Trophoblast cell (in vitro differentiated cells and primary cell): ENCODE data around the gene CBLC.

Experiments used
- DNase-seq, 2 donors: peaks; one replicate each; pipeline ENCODE4 v3.0.0-alpha.2; 2016
- H2AFZ ChIP-seq: 2 replicates; pipeline ENCODE4 v1.6.1; 2013; ENCODE audit warnings: low read length, moderate library complexity, mild to moderate bottlenecking; ENCODE audit not compliant: insufficient read depth, poor library complexity
- H2AK5ac ChIP-seq: 2 replicates; pipeline ENCODE4 v1.6.1; 2013; ENCODE audit warnings: mild to moderate bottlenecking, low read length
- H2BK120ac ChIP-seq: 2 replicates; pipeline ENCODE4 v1.6.1; 2013; ENCODE audit warnings: low read length, mild to moderate bottlenecking, moderate library complexity; ENCODE audit not compliant: insufficient read depth, poor library complexity
- H2BK12ac ChIP-seq: 2 replicates; pipeline ENCODE4 v1.6.1; 2013; ENCODE audit warnings: mild to moderate bottlenecking, low read length, moderate library complexity
- H2BK5ac ChIP-seq: 2 replicates; pipeline ENCODE4 v1.6.1; 2013; ENCODE audit warnings: low read length, low read depth, moderate library complexity, mild to moderate bottlenecking; ENCODE audit not compliant: poor library complexity
- H3K14ac ChIP-seq: 2 replicates; pipeline ENCODE4 v1.6.1; 2013; ENCODE audit warnings: mild to moderate bottlenecking, low read length
- H3K18ac ChIP-seq: 2 replicates; pipeline ENCODE4 v1.6.1; 2013; ENCODE audit warnings: mild to moderate bottlenecking, low read length
- H3K23ac ChIP-seq: 2 replicates; pipeline ENCODE4 v1.6.1; 2013; ENCODE audit warnings: low read length
- H3K27ac ChIP-seq: 2 replicates; pipeline ENCODE4 v1.5.1; 2013; ENCODE audit warnings: low read depth, mild to moderate bottlenecking, inconsistent platforms, low read length, moderate library complexity
- H3K27me3 ChIP-seq: 2 replicates; pipeline ENCODE4 v1.6.1; 2013; ENCODE audit warnings: inconsistent platforms, mild to moderate bottlenecking, low read length, moderate library complexity; ENCODE audit not compliant: insufficient read depth
- H3K36me3 ChIP-seq, 2 experiments: 1 replicate in 1 of 2; 2 replicates in 1 of 2; pipeline ENCODE4 v1.6.1; 2013; ENCODE audit warnings: low read length in 2 of 2, mild to moderate bottlenecking in 2 of 2, moderate library complexity in 1 of 2; ENCODE audit not compliant: insufficient read depth in 2 of 2, control insufficient read depth in 1 of 2
- H3K4ac ChIP-seq: 2 replicates; pipeline ENCODE4 v1.6.1; 2013; ENCODE audit warnings: low read depth, mild to moderate bottlenecking, low read length, moderate library complexity
- H3K4me1 ChIP-seq, 2 experiments: 1 replicate in 1 of 2; 2 replicates in 1 of 2; pipeline ENCODE4 v1.6.1; 2013; ENCODE audit warnings: low read length in 2 of 2, mild to moderate bottlenecking in 2 of 2, moderate library complexity in 1 of 2; ENCODE audit not compliant: insufficient read depth in 2 of 2, control insufficient read depth in 1 of 2
- H3K4me2 ChIP-seq: 2 replicates; pipeline ENCODE4 v1.6.1; 2013; ENCODE audit warnings: inconsistent platforms, mild to moderate bottlenecking, low read length, moderate library complexity
- H3K4me3 ChIP-seq: 2 replicates; pipeline ENCODE4 v1.5.1; 2013; ENCODE audit warnings: mild to moderate bottlenecking, low read depth, low read length, inconsistent platforms
- H3K79me1 ChIP-seq: one replicate; pipeline ENCODE4 v1.6.1; 2013; ENCODE audit warnings: low read length
- H3K79me2 ChIP-seq: 2 replicates; pipeline ENCODE4 v1.6.1; 2013; ENCODE audit warnings: low read length, mild to moderate bottlenecking; ENCODE audit not compliant: control insufficient read depth, insufficient read depth, poor library complexity
- H3K9ac ChIP-seq: 2 replicates; pipeline ENCODE4 v1.6.1; 2013; ENCODE audit warnings: mild to moderate bottlenecking, low read length
- H3K9me3 ChIP-seq: 2 replicates; pipeline ENCODE4 v1.6.1; 2013; ENCODE audit warnings: low read depth, mild to moderate bottlenecking, control low read depth, inconsistent platforms, low read length; ENCODE audit not compliant: insufficient read depth
- H4K12ac ChIP-seq: 2 replicates; pipeline ENCODE4 v1.6.1; 2013; ENCODE audit warnings: low read depth, mild to moderate bottlenecking, low read length, moderate library complexity
- H4K8ac ChIP-seq: 2 replicates; pipeline ENCODE4 v1.6.1; 2013; ENCODE audit warnings: low read depth, mild to moderate bottlenecking, low read length, moderate library complexity
- H4K91ac ChIP-seq: one replicate; pipeline ENCODE4 v1.6.1; 2013; ENCODE audit warnings: low read depth, mild to moderate bottlenecking, low read length, moderate library complexity
- WGBS: extraction: QIAGEN DNeasy Blood & Tissue Kit; methylation state at CpG from one replicate; pipeline ENCODE4 v1.1.7; 2013; ENCODE audit warnings: missing lambda C conversion rate; ENCODE audit not compliant: insufficient read length, insufficient coverage; ENCODE audit errors: extremely low coverage; 5-methylcytosine and 5-hydroxymethylcytosine counted together

Gene CBLC

DNA sequence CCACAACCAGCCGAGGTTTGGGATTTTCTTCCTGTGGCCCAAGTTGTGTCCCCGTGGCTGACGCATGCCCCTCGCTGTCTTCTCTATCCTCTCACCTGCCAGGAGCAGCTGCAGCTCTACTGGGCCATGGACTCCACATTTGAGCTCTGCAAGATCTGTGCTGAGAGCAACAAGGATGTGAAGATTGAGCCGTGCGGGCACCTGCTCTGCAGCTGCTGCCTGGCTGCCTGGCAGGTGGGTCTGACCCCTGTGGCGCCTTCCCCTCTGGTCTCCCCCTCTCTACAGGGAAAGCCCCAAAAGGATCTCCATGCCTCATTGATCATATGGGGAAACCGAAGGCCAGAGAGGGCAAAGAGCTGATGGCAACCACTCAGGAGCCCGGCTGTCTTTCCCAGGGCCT lies 14.6 kb downstream of the CBLC start:
- Histone ChIP-seq H2BK5ac (no peak overlapping the region), H3K79me1 (no peaks in the 10 kb centered on the region), H3K9me3 (no peaks in the 10 kb centered on the region), H3K23ac (no peak overlapping the region), H3K4ac (no peak overlapping the region), H3K27me3 (no peaks in the 10 kb centered on the region), H3K18ac (no peak overlapping the region), H2BK12ac (no peak overlapping the region), H2AFZ (no peak overlapping the region), H3K4me1 (peaks cover 2 to 10% of the 10 kb centered on the region in 2 experiments), H3K79me2 (no peaks in the 10 kb centered on the region), H3K9ac (no peak overlapping the region), H4K12ac (no peak overlapping the region), H3K36me3 (no peaks in the 10 kb centered on the region), H3K4me3 (no peak overlapping the region), H2BK120ac (no peak overlapping the region), H3K27ac (no peak overlapping the region), H2AK5ac (no peak overlapping the region), H3K4me2 (no peak overlapping the region), H3K14ac (no peak overlapping the region), H4K91ac (no peak overlapping the region), H4K8ac (no peak overlapping the region)
- WGBS, result no CpG with 5 or more reads among the region's 9 CpGs
- DNase-seq, result no peak

DNA sequence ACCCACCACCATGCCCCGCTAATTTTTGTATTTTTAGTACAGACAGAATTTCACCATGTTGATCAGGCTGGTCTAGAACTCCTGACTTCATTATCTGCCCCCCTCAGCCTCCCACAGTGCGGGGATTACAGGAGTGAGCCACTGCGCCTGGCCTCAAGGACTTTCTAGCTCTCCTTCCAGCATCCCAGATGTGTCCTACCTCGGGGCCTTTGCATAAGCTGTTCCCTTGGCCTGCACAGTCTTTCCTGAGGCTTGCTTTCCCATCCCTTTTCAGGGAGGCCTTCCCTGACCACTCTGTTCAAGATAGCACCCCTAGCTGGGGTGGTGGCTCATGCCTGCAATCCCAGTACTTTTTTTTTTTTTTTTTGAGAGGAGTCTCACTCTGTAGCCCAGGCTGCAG lies 16.9 kb downstream of the CBLC start:
- H3K4ac ChIP-seq, result no peak overlapping the region
- no peak overlapping the region for H2AFZ ChIP-seq
- H3K18ac ChIP-seq, result no peak overlapping the region
- H3K9ac ChIP-seq, result no peak overlapping the region
- H4K12ac ChIP-seq, result no peak overlapping the region
- no peak overlapping the region for H4K91ac ChIP-seq
- H4K8ac ChIP-seq, result no peak overlapping the region
- no peak overlapping the region for H3K4me2 ChIP-seq
- no peaks in the 10 kb centered on the region for H3K36me3 ChIP-seq
- H2BK12ac ChIP-seq, result no peak overlapping the region
- H2AK5ac ChIP-seq, result no peak overlapping the region
- no peak overlapping the region for H3K14ac ChIP-seq
- H3K23ac ChIP-seq, result no peak overlapping the region
- H3K79me2 ChIP-seq, result no peaks in the 10 kb centered on the region
- peaks cover 2 to 10% of the 10 kb centered on the region in 2 experiments for H3K4me1 ChIP-seq
- WGBS, result no CpG with 5 or more reads among the region's 4 CpGs
- no peak for DNase-seq
- no peak overlapping the region for H3K4me3 ChIP-seq
- no peaks in the 10 kb centered on the region for H3K9me3 ChIP-seq
- no peak overlapping the region for H2BK5ac ChIP-seq
- no peaks in the 10 kb centered on the region for H3K79me1 ChIP-seq
- no peak overlapping the region for H2BK120ac ChIP-seq
- H3K27me3 ChIP-seq, result no peaks in the 10 kb centered on the region
- H3K27ac ChIP-seq, result no peak overlapping the region

DNA sequence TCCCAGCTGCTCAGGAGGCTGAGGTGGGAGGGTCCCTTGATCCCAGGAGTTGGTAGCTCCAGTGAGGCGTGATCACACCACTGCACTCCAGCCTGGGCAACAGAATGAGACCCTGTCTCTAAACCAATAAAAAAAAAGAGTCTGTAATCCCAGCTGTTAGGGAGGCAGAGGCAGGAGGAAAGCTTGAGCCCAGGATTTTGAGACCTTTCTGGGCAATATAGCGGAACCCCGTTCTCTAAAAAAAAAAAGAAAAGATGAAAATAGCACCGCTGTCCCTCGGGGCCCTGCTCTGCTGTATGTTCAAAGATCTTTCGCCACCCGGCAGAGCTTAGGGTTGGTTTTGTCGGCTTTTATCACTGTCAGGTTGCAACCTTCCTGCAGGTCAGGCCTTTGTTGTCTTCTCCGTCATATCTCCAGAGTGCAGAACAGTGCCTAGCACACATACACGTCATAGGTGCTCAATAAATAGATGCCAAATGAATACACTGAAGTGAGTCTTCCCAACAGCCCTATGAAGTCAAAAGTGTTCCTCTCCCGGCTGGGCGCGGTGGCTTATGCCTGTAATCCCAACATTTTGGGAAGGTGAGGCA lies 17.8 kb downstream of the CBLC start:
- Histone ChIP-seq H4K8ac (no peak overlapping the region), H2BK5ac (no peak overlapping the region), H3K9me3 (no peaks in the 10 kb centered on the region), H3K79me2 (no peaks in the 10 kb centered on the region), H3K27ac (no peak overlapping the region), H4K91ac (no peak overlapping the region), H3K4ac (no peak overlapping the region), H3K14ac (no peak overlapping the region), H2BK12ac (no peak overlapping the region), H4K12ac (no peak overlapping the region), H2AK5ac (no peak overlapping the region), H3K79me1 (no peaks in the 10 kb centered on the region), H2BK120ac (no peak overlapping the region), H3K9ac (no peak overlapping the region), H3K36me3 (no peaks in the 10 kb centered on the region), H3K27me3 (no peaks in the 10 kb centered on the region), H2AFZ (no peak overlapping the region), H3K23ac (no peak overlapping the region), H3K4me3 (no peak overlapping the region), H3K4me1 (peaks cover 4 to 10% of the 10 kb centered on the region in 2 experiments), H3K4me2 (no peak overlapping the region), H3K18ac (no peak overlapping the region)
- no peak for DNase-seq
- WGBS, result no CpG with 5 or more reads among the region's 13 CpGs

DNA sequence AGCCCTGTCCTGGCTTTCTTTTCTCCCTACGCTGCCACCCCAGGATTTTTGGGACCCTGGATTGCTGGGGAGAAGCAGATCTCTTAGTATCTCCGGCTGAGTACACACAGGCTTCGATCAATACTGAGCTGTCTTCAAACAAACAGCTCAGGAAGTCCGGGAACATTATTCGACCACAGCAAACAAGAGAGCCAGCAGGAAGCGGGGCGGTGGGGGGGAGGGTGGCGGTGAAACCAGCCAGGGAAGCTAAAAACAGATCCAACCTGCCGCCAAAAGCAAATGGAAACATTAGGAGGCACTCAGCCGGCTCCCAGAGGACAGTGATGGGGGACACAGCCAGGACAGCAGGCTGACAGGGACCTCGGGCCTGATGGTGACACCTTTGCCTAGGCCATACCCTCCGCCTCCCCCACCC lies 19.0 kb downstream of the CBLC start:
- no peak overlapping the region for H3K14ac ChIP-seq
- H3K9ac ChIP-seq, result no peak overlapping the region
- H4K8ac ChIP-seq, result peak overlapping the region; percentile 82
- H3K27me3 ChIP-seq, result no peaks in the 10 kb centered on the region
- no peak overlapping the region for H2BK5ac ChIP-seq
- H3K18ac ChIP-seq, result no peak overlapping the region
- H3K79me1 ChIP-seq, result no peaks in the 10 kb centered on the region
- H3K79me2 ChIP-seq, result no peaks in the 10 kb centered on the region
- H4K12ac ChIP-seq, result no peak overlapping the region
- H3K4ac ChIP-seq, result no peak overlapping the region
- no peaks in the 10 kb centered on the region for H3K9me3 ChIP-seq
- peak overlapping the region; percentile 29 for H3K27ac ChIP-seq
- H3K4me2 ChIP-seq, result peak overlapping the region; percentile 22
- no peak overlapping the region for H2AK5ac ChIP-seq
- H3K4me3 ChIP-seq, result no peak overlapping the region
- no peaks in the 10 kb centered on the region for H3K36me3 ChIP-seq
- H3K4me1 ChIP-seq, result peaks cover 4 to 10% of the 10 kb centered on the region in 2 experiments
- peak overlapping the region; percentile 27 for H2BK120ac ChIP-seq
- H2BK12ac ChIP-seq, result peak overlapping the region; percentile 68
- H2AFZ ChIP-seq, result no peak overlapping the region
- no CpG with 5 or more reads among the region's 12 CpGs for WGBS
- H4K91ac ChIP-seq, result peak overlapping the region; percentile 38
- H3K23ac ChIP-seq, result no peak overlapping the region
- DNase-seq, result no peak
